SH-SY5Y (cell line): ENCODE data around the gene IL21.

Experiments
- GATA2 ChIP-seq: IDR thresholded peaks from 2 replicates; pipeline ENCODE4 v1.6.1; 2011; ENCODE audit warnings: mild to moderate bottlenecking, low read depth, low read length
- GATA3 ChIP-seq: IDR thresholded peaks from 2 replicates; pipeline ENCODE4 v1.6.1; 2011; ENCODE audit warnings: low read depth, mild to moderate bottlenecking, low read length, moderate library complexity

GRCh38 chr4:122577189-122577553 is 43.7 kb downstream of the IL21 start:
- TF ChIP-seq GATA3: no peak
- no peak for TF ChIP-seq GATA2
